Uterus (tissue), 4 donors: Measurements from ENCODE around the gene TRMU. TPM values are rescaled to one million over a fixed set of nuclear protein-coding genes. Genes with fewer than 3 reads are reported as not detected.

ENCODE experiments used
- DNase-seq, 2 donors: peaks; one replicate each; pipeline ENCODE4 v3.0.0-alpha.2; 2019 to 2020
- H3K27ac ChIP-seq, 2 donors: fragments of 200-600 bp; sonication (generic); 1 replicate in 1 of 2; 2 replicates in 1 of 2; pipeline ENCODE4 v1.5.1; 2016 to 2018
- H3K27me3 ChIP-seq, 2 donors: fragments of 200-600 bp; sonication (generic); one replicate each; pipeline ENCODE4 v1.5.1; 2018 to 2019; ENCODE audit warnings: control low read depth in 1 of 2
- H3K36me3 ChIP-seq, 2 donors: fragments of 200-600 bp; sonication (generic); one replicate each; pipeline ENCODE4 v1.5.1; 2019; ENCODE audit warnings: control low read depth in 1 of 2
- H3K4me1 ChIP-seq, 2 donors: fragments of 200-600 bp; sonication (generic); one replicate each; pipeline ENCODE4 v1.5.1; 2018 to 2019; ENCODE audit warnings: control low read depth in 1 of 2
- H3K4me3 ChIP-seq, 2 donors: fragments of 200-600 bp; sonication (generic); 1 replicate in 1 of 2; 2 replicates in 1 of 2; pipeline ENCODE4 v1.5.1; 2018 to 2019; ENCODE audit warnings: mild to moderate bottlenecking in 1 of 2
- H3K9me3 ChIP-seq, 2 donors: fragments of 200-600 bp; sonication (generic); one replicate each; pipeline ENCODE4 v1.5.1; 2019; ENCODE audit warnings: control low read depth in 1 of 2
- POLR2A ChIP-seq, 2 donors: fragments of 450-650 bp; IDR thresholded peaks; one replicate each; pipeline ENCODE4 v1.6.1; 2016; ENCODE audit warnings: antibody characterized with exemption in 2 of 2, mild to moderate bottlenecking in 1 of 2, moderate library complexity in 1 of 2
- intact Hi-C: fragments of 100-400 bp; cut with DNase I; formaldehyde crosslinking; loops from one replicate; pipeline ENCODE4 v1.15.1; 2023; ENCODE audit warnings: low total_unique reads
- total RNA-seq, 4 donors: library from RNA; depleted of rRNA in 3 of 4; stranded (reverse); fragments of >200 nt in 3 of 4; gene quantifications; one replicate each; pipeline versions ENCODE4 v1.1.0 to v1.2.4, GENCODE V29; 2014 to 2023
- TF ChIP-seq, protein P1 (sequence below), 4 experiments: fragments of 200-600 bp in 2 of 4; fragments of 450-650 bp in 2 of 4; sonication (generic) in 2 of 4; IDR thresholded peaks; one replicate each; pipeline ENCODE4 v1.5.1; 2016 to 2019; ENCODE audit warnings: antibody characterized with exemption in 4 of 4, mild to moderate bottlenecking in 2 of 4, moderate library complexity in 1 of 4
- donor health status: DM: yes; HTN: yes; CAD: no.

The TRMU gene
- total RNA-seq, 4 donors from 2014 or later: 14.1 to 52.5 (median 31.2) TPM

DNA sequence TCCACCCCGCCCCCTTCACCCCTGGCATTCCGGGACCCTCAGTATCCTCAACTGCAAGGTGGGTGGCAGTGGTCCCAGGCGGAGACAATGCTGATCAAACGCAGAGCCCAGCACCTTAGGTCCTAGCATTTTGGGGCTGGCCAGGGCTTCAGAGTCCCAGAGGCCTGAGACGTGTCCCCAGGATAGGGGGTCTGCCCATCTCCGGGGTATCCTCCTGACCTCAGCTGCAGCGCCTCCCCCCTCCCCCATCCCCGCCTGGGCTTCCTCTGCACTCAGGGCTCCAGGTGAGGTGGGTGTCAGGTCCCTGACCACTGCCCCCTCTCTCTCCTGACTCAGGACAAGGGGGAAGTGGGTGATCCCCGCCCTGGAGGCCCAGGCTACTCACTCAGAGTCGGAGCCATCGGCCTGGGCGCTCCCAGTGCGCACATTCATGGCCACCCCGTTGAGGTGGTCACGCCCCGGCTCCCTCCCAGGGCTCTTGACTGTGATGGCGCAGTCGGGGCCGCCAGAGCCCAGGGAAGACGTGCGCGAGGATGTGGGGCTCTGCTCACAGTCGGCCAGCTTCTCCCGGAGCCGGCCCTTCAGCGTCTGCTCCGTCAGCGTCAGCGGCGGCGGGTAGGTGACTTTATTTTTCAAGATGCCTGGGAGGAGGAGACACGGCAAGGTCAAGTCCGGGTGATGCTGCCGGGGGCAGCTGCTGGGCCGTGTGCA lies 28.3 kb downstream of the TRMU start:
- DNase-seq: no peak
- no peaks in the 10 kb centered on the region for H3K4me1 ChIP-seq
- H3K9me3 ChIP-seq: no peaks in the 10 kb centered on the region
- H3K36me3 ChIP-seq: no peaks in the 10 kb centered on the region
- no peaks in the 10 kb centered on the region for H3K27me3 ChIP-seq
- TF ChIP-seq POLR2A (IDR thresholded peaks at IDR 0.05): no peak
- TF ChIP-seq, protein P1, sequence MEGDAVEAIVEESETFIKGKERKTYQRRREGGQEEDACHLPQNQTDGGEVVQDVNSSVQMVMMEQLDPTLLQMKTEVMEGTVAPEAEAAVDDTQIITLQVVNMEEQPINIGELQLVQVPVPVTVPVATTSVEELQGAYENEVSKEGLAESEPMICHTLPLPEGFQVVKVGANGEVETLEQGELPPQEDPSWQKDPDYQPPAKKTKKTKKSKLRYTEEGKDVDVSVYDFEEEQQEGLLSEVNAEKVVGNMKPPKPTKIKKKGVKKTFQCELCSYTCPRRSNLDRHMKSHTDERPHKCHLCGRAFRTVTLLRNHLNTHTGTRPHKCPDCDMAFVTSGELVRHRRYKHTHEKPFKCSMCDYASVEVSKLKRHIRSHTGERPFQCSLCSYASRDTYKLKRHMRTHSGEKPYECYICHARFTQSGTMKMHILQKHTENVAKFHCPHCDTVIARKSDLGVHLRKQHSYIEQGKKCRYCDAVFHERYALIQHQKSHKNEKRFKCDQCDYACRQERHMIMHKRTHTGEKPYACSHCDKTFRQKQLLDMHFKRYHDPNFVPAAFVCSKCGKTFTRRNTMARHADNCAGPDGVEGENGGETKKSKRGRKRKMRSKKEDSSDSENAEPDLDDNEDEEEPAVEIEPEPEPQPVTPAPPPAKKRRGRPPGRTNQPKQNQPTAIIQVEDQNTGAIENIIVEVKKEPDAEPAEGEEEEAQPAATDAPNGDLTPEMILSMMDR (IDR thresholded peaks at IDR 0.05): no peak
- intact Hi-C loops: loop anchor here (10.0 kb wide), 1 partner anchor 181 kb away; no protein-coding TSS in a partner anchor
- no peak overlapping the region for H3K4me3 ChIP-seq
- H3K27ac ChIP-seq: no peak overlapping the region

- Histone ChIP-seq H3K4me3 (no peak overlapping the region), H3K9me3 (no peaks in the 10 kb centered on the region), H3K36me3 (no peaks in the 10 kb centered on the region), H3K27ac (no peak overlapping the region), H3K27me3 (no peaks in the 10 kb centered on the region), H3K4me1 (no peaks in the 10 kb centered on the region)
- DNase-seq: no peak
- TF ChIP-seq, protein P1 (IDR thresholded peaks at IDR 0.05): no peak
- TF ChIP-seq POLR2A (IDR thresholded peaks at IDR 0.05): no peak
- intact Hi-C loops: loop anchor here (10.0 kb wide), 1 partner anchor 180 kb away; no protein-coding TSS in a partner anchor
Measured at GRCh38 chr22:46364341-46365165, 29.0 kb downstream of the TRMU start.

- intact Hi-C loops: loop anchor here (10.0 kb wide), 1 partner anchor 180 kb away; no protein-coding TSS in a partner anchor
- Histone ChIP-seq H3K4me1 (no peaks in the 10 kb centered on the region), H3K4me3 (no peak overlapping the region), H3K36me3 (no peaks in the 10 kb centered on the region), H3K9me3 (no peaks in the 10 kb centered on the region), H3K27me3 (no peaks in the 10 kb centered on the region), H3K27ac (no peak overlapping the region)
- no peak for TF ChIP-seq POLR2A (IDR thresholded peaks at IDR 0.05)
- TF ChIP-seq, protein P1 (IDR thresholded peaks at IDR 0.05): no peak
- DNase-seq: no peak
Measured at GRCh38 chr22:46365166-46365624, 29.7 kb downstream of the TRMU start.

GRCh38 chr22:46366327-46366731 lies 30.8 kb downstream of the TRMU start:
- no peak for DNase-seq
- H3K4me3 ChIP-seq: no peak overlapping the region
- no peak overlapping the region for H3K27ac ChIP-seq
- intact Hi-C loops: loop anchor here (10.0 kb wide), 1 partner anchor 178 kb away; no protein-coding TSS in a partner anchor
- H3K27me3 ChIP-seq: no peaks in the 10 kb centered on the region
- H3K36me3 ChIP-seq: no peaks in the 10 kb centered on the region
- no peaks in the 10 kb centered on the region for H3K9me3 ChIP-seq
- H3K4me1 ChIP-seq: no peaks in the 10 kb centered on the region
- TF ChIP-seq POLR2A (IDR thresholded peaks at IDR 0.05): no peak
- TF ChIP-seq, protein P1 (IDR thresholded peaks at IDR 0.05): no peak
